HG03460 (cell line): ENCODE measurements around the gene ZER1.
"Not testable (repeated sequence)": the region's sequence is repeated elsewhere in the genome, so short reads cannot be mapped to it uniquely, and the experiment has no call there.

ENCODE experiments used
- ATAC-seq: cut with Tn5 transposase; IDR thresholded peaks from one replicate; pipeline ENCODE4 v1.9.1; 2021; ENCODE audit not compliant: unreplicated experiment

The ZER1 gene

DNA sequence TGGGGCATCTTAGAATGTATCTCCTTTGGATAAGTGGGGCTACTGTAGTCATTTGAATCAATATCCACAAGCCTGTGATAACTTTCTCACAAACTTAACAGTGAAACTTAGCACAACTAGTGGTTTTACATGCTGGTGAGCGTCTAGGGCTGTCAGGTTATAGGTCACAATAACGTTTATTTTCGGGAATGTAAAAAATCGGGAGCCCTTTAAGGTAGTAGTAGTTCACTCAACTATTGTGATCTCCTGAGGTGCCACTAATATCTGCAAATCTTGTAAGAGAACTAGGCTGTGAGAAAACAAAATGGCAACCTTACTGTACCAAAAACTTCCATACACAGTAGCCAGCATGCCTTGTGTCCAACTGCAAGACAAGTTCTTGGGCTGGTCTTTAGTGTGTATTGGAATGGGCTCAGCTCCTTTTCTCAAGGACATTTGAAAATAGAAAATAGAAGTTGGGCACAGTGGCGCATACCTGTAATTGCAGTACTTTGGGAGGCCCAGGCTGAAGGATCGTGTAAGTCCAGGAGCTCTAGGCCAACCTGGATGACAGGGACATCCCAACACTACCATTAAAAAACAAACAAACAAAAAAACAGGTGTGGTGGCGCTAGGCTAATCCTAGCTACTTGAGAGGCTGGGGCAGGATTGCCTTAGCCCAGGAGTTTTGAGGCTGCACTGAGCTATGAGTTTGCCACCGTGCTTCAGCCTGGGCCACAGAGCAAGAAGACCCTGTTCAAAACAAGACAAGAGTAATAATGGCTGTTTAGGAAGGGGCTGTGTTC is 74.6 kb downstream of the ZER1 start:
- no peak for ATAC-seq

DNA sequence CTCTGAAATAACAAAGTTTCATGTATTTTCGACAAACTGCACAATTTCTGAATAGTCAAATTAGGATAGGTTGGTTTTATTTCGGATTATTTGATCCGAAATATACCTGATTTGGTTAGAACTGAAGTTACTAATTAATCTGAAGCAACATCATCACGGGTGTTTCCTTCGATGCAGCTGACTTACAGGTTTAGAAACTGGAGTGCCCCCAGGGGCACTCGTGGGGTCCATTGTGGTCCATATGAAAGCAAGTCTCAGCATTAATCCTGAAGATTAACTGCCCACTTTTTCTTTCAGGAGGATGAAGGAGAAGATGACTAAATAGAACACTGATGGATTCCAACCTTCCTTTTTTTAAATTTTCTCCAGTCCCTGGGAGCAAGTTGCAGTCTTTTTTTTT is 77.4 kb downstream of the ZER1 start:
- no peak for ATAC-seq

- ATAC-seq, result not testable (repeated sequence)
Observed at GRCh38 chr9:128693738-128694137, 78.0 kb downstream of the ZER1 start.

DNA sequence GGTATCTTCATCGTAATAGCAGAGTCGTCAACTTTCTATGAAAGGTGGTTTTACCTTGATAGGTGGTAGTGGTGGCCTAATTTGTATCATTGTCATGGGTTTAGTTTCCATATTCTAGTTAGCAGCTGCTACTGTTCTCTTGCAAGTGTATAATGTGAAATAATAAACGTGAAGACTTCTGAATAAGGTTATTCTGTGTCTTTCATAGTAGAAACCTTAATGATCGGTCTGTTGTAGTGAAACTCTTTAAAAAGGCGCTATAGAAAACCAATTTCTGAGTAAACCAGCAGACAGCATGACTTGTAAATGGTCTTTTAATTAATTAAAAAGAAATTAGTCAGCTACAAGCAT is 81.1 kb downstream of the ZER1 start:
- no peak for ATAC-seq

GRCh38 chr9:128689820-128690683 is 81.7 kb downstream of the ZER1 start:
- no peak for ATAC-seq

GRCh38 chr9:128689293-128689774 is 82.4 kb downstream of the ZER1 start:
- no peak for ATAC-seq

DNA sequence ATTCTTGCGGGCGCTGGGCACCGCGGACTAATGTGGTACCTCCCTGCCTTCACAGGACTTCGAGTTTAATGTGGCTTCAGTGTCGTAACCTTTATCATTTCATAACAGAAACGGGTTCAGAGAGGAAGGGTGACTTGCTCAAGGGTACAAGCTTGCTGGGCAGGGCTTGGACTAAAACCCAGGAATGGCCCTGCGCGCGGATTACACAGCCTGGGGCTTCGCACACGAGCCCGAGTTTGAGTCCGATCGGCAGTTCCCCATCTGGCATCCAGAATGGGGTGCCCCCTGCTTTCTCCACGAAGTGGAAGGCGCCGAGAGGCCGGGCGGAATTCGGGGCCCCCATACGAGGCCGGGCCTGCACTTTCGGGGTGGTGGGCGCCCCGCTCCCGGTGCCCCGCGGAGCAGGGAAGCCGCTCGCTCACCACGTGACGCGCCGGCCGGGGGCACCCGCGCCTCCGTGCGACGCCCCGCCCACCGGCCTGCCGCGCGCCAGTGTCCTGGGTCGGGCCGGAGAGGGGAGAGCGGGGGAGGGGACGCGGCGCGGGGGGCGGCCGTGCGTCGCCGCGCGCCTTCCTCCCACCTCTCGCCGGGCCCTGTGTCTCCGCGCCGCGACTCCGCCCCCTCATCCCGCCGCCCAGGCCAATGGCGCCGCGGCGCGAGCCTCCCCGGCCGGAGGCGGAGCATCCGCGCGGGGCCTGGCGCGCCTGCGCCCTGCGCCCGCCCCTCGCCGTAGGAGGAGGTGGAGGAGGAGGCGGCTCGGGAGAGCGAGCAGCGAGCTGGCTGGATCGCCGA is 83.0 kb downstream of the ZER1 start, which contains the start of gene SET:
Gene SET, plus strand, starts transcription at position 722 of the 792 bp plus-strand sequence. CDS start 361 bp downstream, outside the sequence.
- ATAC-seq, result peak; percentile 61

DNA sequence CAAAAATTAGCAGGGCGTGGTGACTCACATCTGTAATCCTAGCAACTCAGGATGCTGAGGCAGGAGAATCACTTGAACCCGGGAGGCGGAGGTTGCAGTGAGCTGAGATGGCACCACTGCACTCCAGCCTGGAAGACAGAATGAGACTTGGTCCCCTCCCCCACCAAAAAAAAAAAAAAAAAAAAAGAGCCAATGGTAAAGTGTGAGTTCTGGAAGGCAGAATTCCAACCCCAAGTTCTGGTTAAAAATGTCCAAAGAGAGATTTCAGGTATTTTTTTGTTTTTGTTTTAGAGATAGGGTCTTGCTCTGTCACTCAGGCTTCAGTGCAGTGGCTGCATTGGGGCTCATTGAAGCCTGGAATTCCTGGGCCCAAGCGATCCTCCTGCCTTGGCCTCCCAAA is 84.3 kb downstream of the ZER1 start:
- no peak for ATAC-seq

DNA sequence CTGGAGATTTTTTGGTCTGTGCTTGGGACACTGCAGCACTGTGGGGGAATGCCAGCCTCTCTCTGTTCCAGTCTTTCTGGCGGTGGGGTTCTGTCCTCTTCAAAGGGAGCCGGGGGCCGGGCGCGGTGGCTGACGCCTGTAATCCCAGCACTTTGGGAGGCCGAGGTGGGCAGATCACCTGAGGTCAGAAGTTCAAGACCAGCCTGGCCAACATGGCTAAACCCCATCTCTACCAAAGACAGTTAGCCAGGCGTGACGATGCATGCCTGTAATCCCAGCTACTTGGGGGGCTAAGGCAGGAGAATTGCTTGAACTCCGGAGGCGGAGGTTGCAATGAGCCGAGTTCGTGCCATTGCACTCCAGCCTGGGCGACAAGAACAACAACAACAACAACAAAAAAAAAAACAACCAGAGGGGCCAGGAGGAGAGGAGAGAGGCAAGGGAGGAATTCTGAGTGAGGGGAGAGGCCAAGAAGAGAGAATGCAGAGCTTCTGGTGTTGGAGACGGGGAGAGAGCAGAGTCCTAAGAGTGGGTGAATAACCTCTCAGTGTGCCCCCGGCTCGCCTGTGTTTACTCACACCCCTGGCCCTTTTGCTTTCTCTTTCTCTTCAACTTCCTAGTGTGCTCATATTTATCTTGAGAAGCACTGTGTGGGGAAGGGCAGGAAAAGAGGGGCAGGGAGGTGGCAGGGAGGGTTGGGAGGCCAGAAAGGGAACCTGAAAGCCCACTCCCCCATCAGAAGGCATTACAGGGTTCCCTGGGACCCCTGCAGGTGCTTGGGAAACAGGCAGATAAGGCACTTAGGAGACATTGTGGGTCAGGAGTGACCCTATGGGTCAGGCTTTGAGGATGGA is 85.9 kb downstream of the ZER1 start:
- ATAC-seq, result no peak

- ATAC-seq, result peak; percentile 32
Observed at GRCh38 chr9:128684325-128685199, 87.2 kb downstream of the ZER1 start.

- ATAC-seq, result peak; percentile 2
Observed at GRCh38 chr9:128684065-128684324, 87.7 kb downstream of the ZER1 start.

GRCh38 chr9:128683340-128684064 is 88.2 kb downstream of the ZER1 start:
- ATAC-seq, result no peak
